Measurements from ENCODE around the gene TUB. TPM values are rescaled to one million over a fixed set of nuclear protein-coding genes. Genes with fewer than 3 reads are reported as not detected.

Gene TUB
- total and polyA plus RNA-seq, 2 of the 8 experiments (the other 6 are each of a cell fraction or from before 2014, with no cell fraction given): 15.3 to 31.3 TPM

- Histone ChIP-seq H3K4ac (replicated peaks; ENCODE audit: insufficient read length, low read depth, low read length) (no peak overlapping the region), H2BK120ac (replicated peaks; ENCODE audit: low read depth, low read length) (no peak overlapping the region), H2AFZ (ENCODE audit: low read length) (no peak overlapping the region), H4K91ac (replicated peaks; ENCODE audit: insufficient read length, low read length) (no peak overlapping the region), H3K4me3 (ENCODE audit: extremely low read depth in 1 of 4, insufficient read depth in 2 of 4, low read depth in 3 of 4, low read length in 4 of 4) (no peak overlapping the region), H3K27ac (ENCODE audit: low read depth, low read length) (no peak overlapping the region), H2BK15ac (ENCODE audit: low read length) (no peak overlapping the region), H4K20me1 (replicated peaks in 1 of 2; ENCODE audit: control insufficient read depth in 1 of 2, insufficient read depth in 2 of 2, low read length in 2 of 2) (no peaks in the 10 kb centered on the region), H3K18ac (ENCODE audit: extremely low read depth, low read length) (no peak overlapping the region), H3K23me2 (ENCODE audit: low read depth, low read length) (no peaks in the 10 kb centered on the region), H3K9me3 (ENCODE audit: insufficient read depth in 2 of 2, low read depth in 1 of 2, low read length in 1 of 2) (no peaks in the 10 kb centered on the region), H2BK20ac (ENCODE audit: low read length) (no peak overlapping the region), H3K23ac (ENCODE audit: insufficient read length) (no peak overlapping the region), H2AK5ac (ENCODE audit: low read depth, low read length) (no peak overlapping the region), H3K27me3 (replicated peaks in 1 of 4; ENCODE audit: control insufficient read depth in 3 of 4, extremely low read depth in 1 of 4, insufficient read depth in 3 of 4, low read length in 3 of 4) (no peaks in the 10 kb centered on the region), H3K56ac (replicated peaks; ENCODE audit: insufficient read length, low read depth, low read length) (no peak overlapping the region), H3K79me2 (ENCODE audit: control insufficient read depth in 1 of 2, insufficient read depth in 2 of 2, low read length in 2 of 2) (peaks cover 0 to 5% of the 10 kb centered on the region in 2 experiments; a peak in 1 of 4 replicates), H2BK12ac (ENCODE audit: low read depth, low read length) (no peak overlapping the region), H3K36me3 (ENCODE audit: control insufficient read depth in 2 of 4, insufficient read depth in 4 of 4, low read length in 3 of 4) (peaks cover 0 to 16% (median 6%) of the 10 kb centered on the region in 4 experiments; a peak in 4 of 8 replicates), H3K9ac (replicated peaks in 1 of 4; ENCODE audit: extremely low read depth in 1 of 4, low read depth in 3 of 4, low read length in 3 of 4) (no peak overlapping the region), H3K14ac (ENCODE audit: insufficient read length) (no peak overlapping the region), H4K8ac (ENCODE audit: extremely low read depth, insufficient read depth, low read length) (no peak overlapping the region), H3K79me1 (ENCODE audit: low read depth, low read length) (no peaks in the 10 kb centered on the region), H3K4me2 (ENCODE audit: insufficient read depth in 1 of 2, low read depth in 2 of 2, low read length in 2 of 2) (no peak overlapping the region), H2BK5ac (ENCODE audit: low read depth, low read length) (no peak overlapping the region), H3K4me1 (replicated peaks in 1 of 4; ENCODE audit: control insufficient read depth in 3 of 4, insufficient read depth in 4 of 4, low read length in 3 of 4) (peaks cover 0 to 6% (median 0%) of the 10 kb centered on the region in 4 experiments; a peak in 1 of 7 replicates), H4K5ac (ENCODE audit: insufficient read length, low read depth, low read length) (no peak overlapping the region)
- no peak for FAIRE-seq
- ChIA-PET CTCF (ENCODE audit: partially characterized antibody) (interaction anchor here (0.6 kb wide), 2 partner anchors 72 to 781 kb away, joined by 3 read pairs; no protein-coding TSS in a partner anchor), POLR2A (ENCODE audit: partially characterized antibody) (no interaction called here)
- WGBS, 2 experiments (ENCODE audit: extremely low coverage in 1 of 2, insufficient coverage in 1 of 2, insufficient read length in 1 of 2, insufficient replicate concordance in 2 of 2, low coverage in 1 of 2, low lambda C conversion rate in 2 of 2, missing lambda C conversion rate in 1 of 2): 90% methylated on average over 2 of the region's 2 CpGs; no CpG with 5 or more reads in 1 of the 2 experiments
- no peak for DNase-seq (ENCODE audit: low read depth in 1 of 2, low spot score in 2 of 2)
- TF ChIP-seq RAD21 (IDR thresholded peaks at IDR 0.05 in 1 of 2, conservative IDR thresholded peaks at IDR 0.05 in 1 of 2; ENCODE audit: low read depth in 2 of 2, low read length in 2 of 2) (no peak), KDM4A (IDR thresholded peaks at IDR 0.05; ENCODE audit: low read depth, low read length, severe bottlenecking) (no peak), GTF2F1 (IDR thresholded peaks at IDR 0.05; ENCODE audit: borderline replicate concordance, low read depth, low read length) (no peak), TAF1 (IDR thresholded peaks at IDR 0.05; ENCODE audit: low read depth, low read length) (no peak), CTBP2 (IDR thresholded peaks at IDR 0.05; ENCODE audit: borderline replicate concordance, insufficient read depth, insufficient read length, low read length) (no peak), TBP (IDR thresholded peaks at IDR 0.05; ENCODE audit: low read depth, low read length) (no peak), NRF1 (IDR thresholded peaks at IDR 0.05; ENCODE audit: low read depth, low read length) (no peak), POLR2A (IDR thresholded peaks at IDR 0.05; ENCODE audit: control extremely low read depth in 1 of 2, low read depth in 2 of 2, low read length in 2 of 2) (no peak), KDM5A (IDR thresholded peaks at IDR 0.05; ENCODE audit: low read length) (no peak), RBBP5 (IDR thresholded peaks at IDR 0.05; ENCODE audit: borderline replicate concordance, low read depth, low read length) (no peak), MAFK (IDR thresholded peaks at IDR 0.05; ENCODE audit: low read depth, low read length) (no peak), POU5F1 (IDR thresholded peaks at IDR 0.05; ENCODE audit: low read depth, low read length) (no peak), EGR1 (IDR thresholded peaks at IDR 0.05; ENCODE audit: borderline replicate concordance, low read depth, low read length) (no peak), POLR2AphosphoS5 (IDR thresholded peaks at IDR 0.05; ENCODE audit: low read depth, low read length) (no peak), SUZ12 (IDR thresholded peaks at IDR 0.05; ENCODE audit: low read length) (no peak)
These were observed 57.5 kb downstream of the TUB start for GRCh38 chr11:8138526-8138925.
